HG03558 (cell line): Measurements from ENCODE around the gene PRKCQ.
"Not testable (repeated sequence)": the region's sequence is repeated elsewhere in the genome, so short reads cannot be mapped to it uniquely, and the experiment has no call there.

ENCODE experiments used
- ATAC-seq: cut with Tn5 transposase; IDR thresholded peaks from one replicate; pipeline ENCODE4 v1.9.1; 2021; ENCODE audit warnings: moderate number of reproducible peaks; ENCODE audit not compliant: unreplicated experiment; ENCODE audit errors: extremely low read depth

The PRKCQ gene

DNA sequence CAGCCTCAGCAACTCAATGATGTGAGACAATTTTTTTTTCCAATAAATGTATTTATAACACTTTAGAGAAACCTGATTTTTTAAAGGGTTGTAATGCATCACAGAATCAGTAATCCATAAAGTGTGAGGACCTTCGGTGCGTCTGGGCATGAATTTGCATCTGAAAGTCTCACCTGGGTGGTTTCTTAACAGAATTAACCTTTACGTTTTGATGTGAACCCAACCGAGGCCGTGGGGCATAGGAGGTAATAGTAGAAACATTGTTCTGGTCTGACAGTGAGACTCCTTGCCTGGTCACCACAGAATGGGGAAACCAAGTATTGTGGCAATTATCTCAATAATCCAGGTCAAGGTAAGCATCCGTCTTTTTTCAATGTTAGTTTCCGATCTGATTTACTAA lies 114.6 kb downstream of the PRKCQ start:
- ATAC-seq: no peak

DNA sequence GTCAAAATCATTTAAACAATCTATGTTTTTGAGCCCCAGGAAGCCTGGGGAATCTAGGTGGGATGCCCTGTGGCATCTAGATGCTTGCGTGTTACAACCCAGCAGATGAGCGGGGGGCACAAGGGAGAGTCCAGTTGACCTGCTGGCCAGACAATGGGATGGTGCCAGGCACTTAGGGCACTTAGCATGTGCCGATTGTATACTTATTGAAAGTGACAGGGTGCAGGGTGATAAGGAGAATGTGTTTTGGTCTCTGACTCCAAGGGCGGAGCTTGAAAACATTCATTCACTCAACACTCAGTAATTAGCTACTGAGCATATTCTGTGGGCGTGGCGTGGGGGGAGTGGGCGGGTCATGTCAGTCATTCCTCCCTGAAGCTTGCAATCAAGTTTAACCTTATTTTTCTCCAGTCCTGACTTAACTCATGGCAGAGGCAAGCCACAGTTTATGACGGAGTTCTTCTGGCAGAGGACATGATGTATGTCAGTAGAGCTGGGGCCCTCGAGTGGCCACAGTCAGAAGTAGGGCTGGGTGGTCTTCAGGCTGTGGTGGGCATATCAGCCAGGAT lies 115.1 kb downstream of the PRKCQ start:
- ATAC-seq: no peak

DNA sequence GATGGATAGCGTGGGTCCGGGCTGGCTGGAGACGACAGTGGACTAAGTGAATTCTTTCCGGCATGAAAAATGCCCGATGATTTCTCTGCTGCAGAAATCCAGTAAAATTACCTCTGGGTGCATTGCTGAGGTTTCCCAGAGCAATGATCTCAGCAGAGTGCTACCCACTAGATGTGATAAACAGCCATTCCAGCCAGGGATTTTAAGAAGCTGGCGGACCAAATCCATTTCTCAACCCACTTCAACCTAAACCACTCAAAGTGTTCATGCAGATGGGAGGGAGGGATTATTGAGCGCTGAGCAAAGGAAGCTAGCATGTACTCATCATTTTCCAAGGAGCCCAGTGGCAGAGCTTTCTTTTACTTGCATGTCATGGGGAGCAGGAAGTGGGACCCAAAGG lies 116.7 kb downstream of the PRKCQ start:
- ATAC-seq: no peak

DNA sequence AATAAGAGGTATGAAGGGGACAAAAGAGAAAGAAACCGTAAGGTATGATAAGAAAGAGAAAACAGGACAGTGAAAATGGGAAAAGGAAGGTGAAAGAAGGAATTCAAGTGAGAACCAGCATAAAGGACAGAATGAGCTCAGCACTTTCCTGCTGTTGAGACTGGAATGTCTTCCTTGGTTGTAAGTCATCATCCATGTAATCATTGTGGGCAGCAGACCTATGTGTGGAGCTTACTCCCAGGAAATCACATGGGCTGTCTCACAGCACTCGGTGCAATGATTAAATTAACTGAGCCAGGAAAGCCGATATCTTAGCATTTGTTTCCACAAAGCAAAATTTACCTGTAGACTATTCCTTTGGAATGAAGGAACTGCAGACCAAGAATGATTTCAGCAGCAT lies 118.1 kb downstream of the PRKCQ start:
- no peak for ATAC-seq

DNA sequence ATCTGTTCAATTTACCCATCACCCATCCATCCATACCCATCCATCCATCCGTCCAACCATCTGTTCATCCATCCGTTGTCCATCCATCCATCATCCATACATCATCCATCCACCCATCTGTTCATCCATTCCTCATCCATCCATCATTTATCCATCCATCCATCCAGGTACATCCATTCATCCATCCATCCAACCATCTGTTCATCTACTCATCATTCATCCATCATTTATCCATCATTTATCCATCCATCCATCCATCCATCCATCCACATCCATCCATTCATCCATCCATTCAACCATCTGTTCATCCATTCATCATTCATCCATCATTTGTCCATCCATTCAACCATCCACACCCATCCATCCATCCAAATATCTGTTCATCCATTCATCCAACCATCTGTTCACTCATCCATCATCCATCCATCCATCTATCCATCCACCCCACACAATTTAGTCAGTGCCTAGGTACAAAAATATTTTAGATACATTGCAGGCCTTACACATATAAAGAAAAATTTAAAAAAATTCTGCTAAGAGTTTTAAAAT lies 119.1 kb downstream of the PRKCQ start:
- no peak for ATAC-seq

DNA sequence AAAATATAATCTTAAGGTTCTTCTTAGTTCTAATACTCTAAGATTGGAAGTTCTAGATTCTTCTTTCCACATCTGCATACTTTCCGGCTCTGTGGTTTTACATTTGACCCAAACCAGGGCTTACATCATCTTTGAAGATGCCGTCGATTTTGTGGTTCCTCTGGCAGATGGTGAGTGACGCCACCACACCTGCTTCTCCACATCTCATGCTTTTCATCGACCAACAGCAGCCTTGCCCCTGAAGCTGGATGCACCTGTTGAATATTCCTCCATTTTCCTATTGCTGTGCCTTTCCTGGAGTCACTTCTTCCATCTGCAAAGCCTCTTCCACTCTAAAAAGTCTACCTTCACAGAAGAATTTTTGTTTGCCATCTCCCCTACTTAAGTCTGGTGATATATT lies 121.3 kb downstream of the PRKCQ start:
- no peak for ATAC-seq

DNA sequence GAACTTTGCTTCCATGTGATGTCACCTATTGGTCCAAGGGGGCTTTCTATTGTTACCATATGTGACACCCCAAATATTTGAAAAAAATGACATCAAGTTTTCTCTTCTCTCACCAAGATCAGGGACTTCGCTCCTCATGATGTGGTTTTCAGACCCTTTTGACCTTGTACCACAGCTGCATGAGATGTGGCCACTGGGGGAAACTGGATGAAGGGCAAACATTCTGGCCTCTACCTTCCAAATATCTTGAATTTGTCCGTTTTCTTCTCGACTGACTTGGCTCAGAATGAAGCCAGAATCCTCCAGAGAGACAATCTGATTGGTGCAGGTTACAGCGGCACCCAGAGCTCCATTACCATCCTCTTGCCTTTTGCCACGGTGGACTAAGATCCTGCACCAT lies 122.7 kb downstream of the PRKCQ start:
- no peak for ATAC-seq

DNA sequence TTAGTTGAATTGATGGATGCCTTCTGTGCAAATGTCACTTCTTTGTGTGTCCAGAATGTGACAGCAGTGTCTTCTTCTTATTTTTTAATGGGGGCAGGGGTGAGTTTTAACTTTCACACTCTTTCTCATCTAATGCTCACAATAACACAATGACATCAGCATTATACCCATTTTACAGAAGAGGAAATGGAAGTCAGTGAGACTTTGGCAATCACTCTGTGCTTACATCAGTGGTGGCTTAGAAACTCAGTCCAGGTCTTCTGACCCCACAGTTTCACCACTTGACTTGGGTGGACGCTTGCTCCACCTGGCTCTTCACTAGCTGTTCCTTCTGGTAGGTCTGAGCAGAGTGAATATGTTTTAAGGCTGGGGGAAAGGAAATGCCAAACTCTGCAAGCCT lies 124.0 kb downstream of the PRKCQ start:
- ATAC-seq: no peak

DNA sequence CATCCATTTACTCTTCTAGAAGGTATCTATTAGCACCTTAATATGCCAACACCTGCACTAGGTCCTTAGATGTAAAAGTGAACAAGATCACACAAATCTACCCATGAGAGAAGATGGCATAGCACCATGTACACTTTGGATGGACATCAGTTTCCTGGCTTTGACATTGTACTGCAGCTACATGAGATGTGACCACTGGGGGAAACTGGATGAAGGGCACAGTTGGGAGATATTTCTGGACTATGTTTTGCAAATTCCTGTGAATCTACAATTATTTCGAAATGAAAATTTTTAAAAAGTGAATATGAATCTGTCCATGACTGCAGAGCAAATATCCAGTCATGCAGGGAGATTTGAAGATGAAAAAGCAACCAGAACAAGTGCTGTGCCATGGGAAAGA lies 124.5 kb downstream of the PRKCQ start:
- ATAC-seq: no peak

DNA sequence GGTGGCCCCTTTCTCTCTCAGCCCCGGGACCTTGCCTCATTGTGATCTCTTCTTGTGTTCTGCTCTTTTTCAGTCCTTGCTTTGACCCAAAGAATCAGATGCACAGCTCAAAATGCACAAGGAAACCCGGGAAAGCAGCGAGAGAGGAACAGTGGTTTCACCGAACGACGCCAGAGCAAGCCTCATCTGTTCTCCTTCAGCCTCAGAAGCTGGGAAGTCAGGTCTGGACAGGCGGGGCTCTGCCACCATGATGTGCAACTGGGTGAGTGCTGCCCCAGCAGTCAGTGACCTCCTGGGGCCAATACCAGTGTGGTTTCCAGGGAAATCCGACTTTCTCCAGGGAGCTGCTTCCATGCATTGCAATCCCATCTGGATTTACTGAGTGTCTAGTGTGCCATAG lies 133.4 kb downstream of the PRKCQ start:
- ATAC-seq: no peak

DNA sequence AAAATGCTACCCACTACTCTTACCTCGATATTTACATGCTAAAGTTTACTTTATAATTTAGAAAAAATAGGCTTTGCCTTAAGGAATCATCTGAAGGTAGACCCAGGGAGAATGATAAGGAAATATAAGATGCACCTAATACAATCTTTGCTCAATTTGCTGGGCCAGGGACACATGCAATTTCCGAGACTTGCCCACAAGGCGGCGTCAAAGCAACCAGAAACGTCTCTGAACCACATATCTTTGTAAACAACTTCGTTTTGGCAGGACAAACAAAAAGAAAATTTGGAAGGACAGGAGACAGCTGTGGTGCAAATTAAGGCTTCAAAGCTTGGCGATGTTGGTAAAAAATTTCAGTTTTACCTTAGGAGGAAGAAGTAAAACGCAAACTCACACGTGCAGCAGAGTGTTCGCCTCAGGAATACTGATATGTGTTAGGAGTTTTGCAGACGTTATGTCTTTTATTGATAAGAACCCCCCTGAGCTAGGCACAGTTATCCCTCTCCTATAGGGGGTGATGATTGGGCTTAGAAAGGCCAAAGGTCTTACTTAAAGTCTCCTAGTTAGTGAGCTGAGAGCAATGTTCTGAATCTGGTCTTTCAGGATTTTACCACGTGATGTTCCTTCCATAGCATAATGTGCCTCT lies 134.3 kb downstream of the PRKCQ start:
- ATAC-seq: no peak

DNA sequence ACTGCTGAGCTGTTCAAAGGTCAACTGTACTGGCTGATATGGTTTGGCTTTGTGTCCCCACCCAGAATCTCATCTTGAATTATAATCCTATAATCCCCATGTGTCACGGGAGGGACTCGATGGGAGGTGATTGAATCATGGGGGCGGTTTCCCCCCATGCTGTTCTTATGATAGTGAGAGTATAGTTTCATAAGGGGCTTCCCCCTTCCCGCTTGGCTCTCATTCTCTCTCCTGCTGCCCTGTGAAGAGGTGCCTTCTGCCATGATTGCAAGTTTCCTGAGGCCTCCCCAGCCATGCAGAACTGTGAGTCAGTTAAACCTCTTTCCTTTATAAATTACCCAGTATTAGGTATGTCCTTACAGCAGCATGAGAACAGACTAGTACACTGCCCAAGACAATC lies 140.2 kb downstream of the PRKCQ start:
- not testable (repeated sequence) for ATAC-seq

DNA sequence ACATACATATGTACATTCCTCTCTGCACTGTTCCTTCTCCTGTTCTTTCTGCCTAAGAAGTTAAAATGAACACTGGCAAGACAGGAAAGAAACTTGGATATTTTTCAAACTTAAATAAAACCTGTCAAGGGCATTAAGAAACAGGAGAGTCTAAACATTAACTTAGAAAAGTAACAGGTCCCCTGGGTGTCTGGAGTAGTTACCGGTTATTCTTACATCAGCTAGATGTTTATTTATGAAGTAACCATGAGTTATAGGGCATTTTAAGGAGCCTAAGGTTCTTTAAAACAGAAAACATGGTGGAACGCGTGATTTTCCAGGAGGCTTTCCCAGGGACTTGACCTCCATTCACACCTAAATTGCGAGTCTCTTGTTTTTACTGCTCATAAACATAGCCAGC lies 148.2 kb downstream of the PRKCQ start:
- ATAC-seq: no peak

DNA sequence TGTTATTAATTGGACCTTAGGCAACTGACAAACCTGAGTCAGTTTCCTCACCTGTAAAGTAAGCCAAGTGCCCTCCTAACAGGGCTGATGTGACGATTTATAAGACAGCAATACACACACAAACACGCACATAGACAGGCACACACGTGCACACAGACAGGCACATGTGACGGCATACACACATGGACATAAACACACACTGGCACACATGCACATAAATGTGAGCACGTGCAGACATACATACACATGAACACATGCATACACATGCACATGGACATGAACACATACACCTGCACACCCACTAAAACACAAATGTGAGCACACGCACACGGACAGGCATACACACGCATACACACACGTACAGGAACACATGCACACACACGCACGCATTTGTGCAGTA lies 148.9 kb downstream of the PRKCQ start:
- no peak for ATAC-seq

DNA sequence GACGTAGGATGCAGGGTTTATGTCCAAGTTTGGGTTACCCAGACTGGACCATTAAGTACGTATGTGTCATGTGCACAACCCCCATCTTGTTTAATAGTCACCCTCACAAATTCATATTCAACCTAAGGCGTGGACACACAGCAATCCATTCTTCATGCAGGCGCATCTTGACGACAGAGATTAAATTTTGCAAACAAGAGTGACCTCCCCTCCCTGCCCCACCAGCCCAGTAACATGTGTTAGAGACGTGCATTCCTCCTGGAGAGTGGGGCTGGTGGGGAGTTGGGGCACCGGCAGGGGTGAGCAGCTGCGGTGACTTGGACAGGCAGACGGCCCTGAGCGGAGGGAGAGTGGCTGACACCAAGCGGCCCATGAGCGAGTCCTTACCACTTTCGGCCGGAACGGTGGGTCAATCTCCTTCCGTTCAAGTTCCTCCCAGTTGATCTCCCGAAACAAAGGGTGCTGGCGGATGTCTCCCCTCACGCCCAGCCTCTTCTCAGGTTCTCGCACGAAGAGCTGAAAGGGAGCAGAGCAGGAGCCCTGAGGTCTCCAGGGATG lies 149.6 kb downstream of the PRKCQ start:
- ATAC-seq: no peak

DNA sequence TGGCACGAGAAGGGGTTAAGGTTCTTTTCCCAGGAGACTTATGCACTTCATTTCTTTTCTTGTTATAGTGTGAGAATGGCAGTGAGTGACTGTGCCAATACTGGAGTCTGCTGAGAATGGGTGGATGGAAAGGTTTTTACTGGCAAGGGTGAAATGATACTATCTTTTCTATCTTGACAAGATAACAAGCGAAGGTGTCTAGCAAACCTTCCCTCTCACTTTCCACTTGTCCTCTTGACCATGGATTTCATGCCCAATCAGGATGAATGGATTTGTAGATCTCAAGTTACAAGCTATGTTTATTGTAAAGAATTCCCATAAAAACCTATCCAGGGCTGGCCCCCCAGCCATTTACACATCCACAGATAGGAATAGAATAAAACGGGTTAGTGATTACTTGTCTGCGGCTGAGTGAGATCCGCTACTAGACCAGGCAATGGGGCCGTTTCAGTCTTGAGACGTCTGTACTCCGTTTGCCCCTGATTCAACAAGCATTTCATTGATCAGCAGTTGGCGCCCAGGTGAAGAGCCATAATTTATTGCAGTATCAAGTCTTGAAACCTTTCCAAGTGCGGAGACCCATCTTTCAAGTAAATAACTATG lies 152.6 kb downstream of the PRKCQ start:
- no peak for ATAC-seq

DNA sequence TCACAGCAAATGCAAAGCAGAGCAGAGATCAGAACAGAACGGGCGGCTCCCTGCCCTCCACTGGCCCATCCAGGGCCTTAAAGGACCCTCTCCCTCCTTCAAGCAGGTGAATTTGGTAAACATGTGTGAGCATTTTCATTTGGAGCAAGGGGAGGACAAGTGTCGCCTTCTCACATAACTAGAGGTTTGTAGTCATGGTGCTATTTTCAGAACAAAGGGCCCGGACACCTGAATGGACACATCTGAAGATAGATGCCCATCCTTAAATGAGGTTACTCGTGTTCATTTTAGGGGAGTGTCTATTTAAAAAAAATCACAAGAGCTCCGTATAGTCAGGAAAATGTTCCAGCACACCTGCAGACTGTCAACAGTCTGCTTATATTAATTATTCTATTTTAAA lies 153.8 kb downstream of the PRKCQ start:
- no peak for ATAC-seq

DNA sequence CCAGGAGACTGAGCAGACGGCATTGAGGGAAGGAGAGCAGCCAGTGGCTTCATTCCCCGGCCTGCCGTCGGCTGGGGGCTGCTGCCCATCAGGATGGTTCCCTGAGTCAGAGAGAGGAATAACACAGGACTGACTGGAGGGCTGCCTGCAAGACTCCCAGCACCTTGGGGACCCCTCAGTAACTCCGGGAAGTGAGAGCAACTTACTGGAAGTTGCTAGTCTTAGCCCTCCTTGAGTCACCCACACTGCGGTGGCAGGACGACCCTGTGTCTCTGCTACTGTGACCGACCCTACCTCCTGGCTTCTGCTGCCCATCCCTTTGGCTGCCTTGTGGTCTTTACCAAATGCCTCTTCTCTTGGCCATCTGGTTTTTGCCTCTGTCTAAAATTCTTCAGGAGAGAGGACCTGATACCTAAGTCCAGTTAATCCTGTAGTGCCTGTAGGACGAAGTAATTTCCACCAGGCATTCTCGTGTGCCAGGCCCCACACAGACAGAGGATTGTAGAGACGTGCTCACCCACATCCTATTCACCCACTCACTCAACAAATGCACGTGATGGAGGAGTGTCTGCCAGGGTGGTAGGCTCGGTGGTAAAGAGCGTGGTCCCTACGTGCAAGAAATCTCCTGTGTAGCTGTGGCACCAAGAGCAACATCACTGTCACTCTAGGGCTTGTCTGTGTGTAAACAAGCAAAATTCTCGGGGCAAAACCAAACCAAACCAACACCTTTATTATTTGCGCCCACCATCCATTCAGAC lies 156.5 kb downstream of the PRKCQ start:
- no peak for ATAC-seq

DNA sequence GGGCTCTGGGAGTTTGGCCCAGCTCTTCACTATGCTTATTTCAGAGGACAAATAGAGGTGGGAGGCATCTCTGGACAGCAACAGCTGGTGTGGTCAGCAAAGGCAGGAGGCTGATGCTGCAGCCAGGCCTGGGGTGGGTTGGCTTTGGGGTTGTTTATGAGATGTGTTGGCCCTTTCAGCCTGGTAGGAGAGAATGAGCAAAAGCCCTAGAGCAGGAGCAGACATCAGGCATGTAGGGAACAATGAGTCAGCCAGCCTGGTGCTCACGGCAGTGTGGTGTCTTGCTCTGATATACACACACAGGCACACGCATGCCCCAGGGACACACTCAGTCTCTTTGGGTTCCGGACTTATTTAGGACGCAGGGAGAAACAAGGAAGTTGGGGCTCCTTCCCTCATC lies 157.1 kb downstream of the PRKCQ start:
- no peak for ATAC-seq

DNA sequence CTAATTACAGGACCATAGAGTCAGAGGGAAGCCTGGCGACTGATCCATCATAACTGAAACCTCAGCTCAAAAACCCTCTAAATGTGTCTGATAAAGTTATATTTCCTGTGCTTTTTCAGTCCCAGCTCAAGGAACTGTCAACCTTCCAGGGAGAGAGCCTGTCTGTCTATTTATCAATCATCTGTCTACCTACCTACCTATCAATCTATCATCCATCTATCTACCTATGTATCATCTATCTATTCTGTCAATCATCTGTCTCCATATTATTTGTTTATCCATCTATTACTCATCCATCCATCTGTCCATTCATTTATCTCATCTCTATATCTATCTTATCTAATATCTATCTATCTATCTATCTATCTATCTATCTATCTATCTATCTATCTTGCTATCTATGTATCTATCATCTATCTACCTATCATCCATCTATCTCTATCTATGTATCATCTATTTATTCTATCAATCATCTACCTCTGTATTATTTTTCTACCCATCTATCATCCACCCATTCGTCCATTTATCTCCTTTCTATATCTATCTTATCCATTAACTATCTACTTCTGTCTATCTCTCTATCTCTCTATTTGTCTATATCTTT lies 161.4 kb downstream of the PRKCQ start:
- no peak for ATAC-seq
